ENCODE data around the gene LRRC71.

- TF ChIP-seq CTCF (IDR thresholded peaks at IDR 0.05) (no peak), POLR2AphosphoS5 (IDR thresholded peaks at IDR 0.05) (no peak), POLR2A (IDR thresholded peaks at IDR 0.05) (no peak)
Measured at GRCh38 chr1:156875341-156875615, 45.2 kb upstream of the LRRC71 start.
